Hepatocyte (in vitro differentiated cells): ENCODE results near the gene ANO2.

Experiments used
- CTCF ChIP-seq: fragments of 200-600 bp; sonication (generic); IDR thresholded peaks from 2 replicates; pipeline ENCODE4 v1.5.1; 2016; ENCODE audit warnings: antibody characterized with exemption, mild to moderate bottlenecking; ENCODE audit not compliant: poor library complexity
- EZH2 ChIP-seq: fragments of 200-600 bp; sonication (generic); IDR thresholded peaks from 2 replicates; pipeline ENCODE4 v1.6.1; 2016; ENCODE audit warnings: antibody characterized with exemption, mild to moderate bottlenecking, borderline replicate concordance
- EZH2phosphoT487 ChIP-seq: fragments of 200-600 bp; sonication (generic); IDR thresholded peaks from one replicate; pipeline ENCODE4 v1.6.1; 2018; ENCODE audit warnings: antibody characterized with exemption, mild to moderate bottlenecking, low read depth, moderate library complexity; ENCODE audit not compliant: unreplicated experiment, severe bottlenecking

- TF ChIP-seq CTCF = no peak
- no peak for TF ChIP-seq EZH2
- TF ChIP-seq EZH2phosphoT487 = no peak
These were observed 367.8 kb downstream of the ANO2 start for GRCh38 chr12:5577211-5577612.
